ENCODE results near the gene SMAGP.
"Not testable (repeated sequence)": the region's sequence is repeated elsewhere in the genome, so short reads cannot be mapped to it uniquely, and the experiment has no call there.

Gene SMAGP

DNA sequence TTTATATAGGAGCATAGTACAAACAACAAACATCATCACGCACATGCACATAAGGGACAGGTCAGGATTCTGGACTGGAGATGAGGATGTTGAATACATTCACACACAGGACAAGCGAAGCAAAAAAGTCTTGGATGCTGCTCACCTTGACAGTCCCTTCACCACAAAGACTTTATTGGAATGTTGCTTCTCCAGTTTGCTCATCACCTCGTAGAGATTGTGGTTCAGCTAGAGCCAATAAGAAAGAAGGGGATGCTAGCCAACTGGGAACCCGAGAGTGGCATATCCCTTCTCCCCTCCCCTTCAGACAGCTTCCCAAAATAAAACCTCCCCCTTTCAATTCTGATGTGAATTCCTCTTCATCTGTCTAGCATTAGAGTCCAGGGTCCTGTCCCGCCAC is 25.4 kb upstream of the SMAGP start:
- no peaks in the 10 kb centered on the region for H3K9me3 ChIP-seq (ENCODE audit: insufficient read depth, low read length)
- no peak overlapping the region for H3K4me3 ChIP-seq (ENCODE audit: insufficient read length, low read depth)
- TF ChIP-seq YY1 (IDR thresholded peaks at IDR 0.05; ENCODE audit: insufficient read depth, insufficient read length) (no peak), SUZ12 (IDR thresholded peaks at IDR 0.05; ENCODE audit: extremely low read depth, insufficient read depth, insufficient read length) (no peak), ZNF274 (IDR thresholded peaks at IDR 0.05; ENCODE audit: low read depth, low read length) (no peak)
- no peaks in the 10 kb centered on the region for H3K36me3 ChIP-seq (ENCODE audit: insufficient read depth, insufficient read length, low read length)
- no peak for DNase-seq (ENCODE audit: low read depth, low spot score)
- H3K27me3 ChIP-seq (ENCODE audit: insufficient read depth, insufficient read length): no peaks in the 10 kb centered on the region
- H3K9ac ChIP-seq (ENCODE audit: insufficient read length, low read depth): no peak overlapping the region
- peaks cover 2% of the 10 kb centered on the region for H3K4me1 ChIP-seq (ENCODE audit: insufficient read depth, insufficient read length)

- H3K4me1 ChIP-seq (ENCODE audit: insufficient read depth, insufficient read length); H3K9ac ChIP-seq (ENCODE audit: insufficient read length, low read depth); H3K27me3 ChIP-seq (ENCODE audit: insufficient read depth, insufficient read length); H3K9me3 ChIP-seq (ENCODE audit: insufficient read depth, low read length); H3K4me3 ChIP-seq (ENCODE audit: insufficient read length, low read depth); H3K36me3 ChIP-seq (ENCODE audit: insufficient read depth, insufficient read length, low read length); DNase-seq (ENCODE audit: low read depth, low spot score): not testable (repeated sequence)
Measured at GRCh38 chr12:51294097-51294496, 23.9 kb upstream of the SMAGP start.

DNA sequence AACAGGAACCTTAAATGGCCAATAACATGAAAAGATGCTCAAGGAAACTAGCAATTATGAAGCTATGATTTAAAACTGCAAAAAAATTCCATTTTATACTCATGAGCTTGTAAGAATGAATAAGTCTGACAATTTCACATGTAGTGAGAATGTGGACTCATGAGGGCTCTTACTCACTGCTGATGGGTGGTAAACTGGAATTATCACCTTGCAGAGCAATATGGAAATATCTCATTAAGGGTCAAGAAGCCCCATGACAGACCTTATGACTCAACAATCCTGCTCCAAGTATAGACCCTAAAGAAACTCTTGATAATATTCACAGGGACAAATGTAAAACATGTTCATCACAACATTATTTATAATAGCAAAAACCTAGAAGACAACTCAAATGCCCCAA is 23.5 kb upstream of the SMAGP start:
- H3K9ac ChIP-seq (ENCODE audit: insufficient read length, low read depth): no peak overlapping the region
- H3K9me3 ChIP-seq (ENCODE audit: insufficient read depth, low read length): no peaks in the 10 kb centered on the region
- H3K4me1 ChIP-seq (ENCODE audit: insufficient read depth, insufficient read length): no peaks in the 10 kb centered on the region
- no peaks in the 10 kb centered on the region for H3K27me3 ChIP-seq (ENCODE audit: insufficient read depth, insufficient read length)
- no peak overlapping the region for H3K4me3 ChIP-seq (ENCODE audit: insufficient read length, low read depth)
- TF ChIP-seq SUZ12 (IDR thresholded peaks at IDR 0.05; ENCODE audit: extremely low read depth, insufficient read depth, insufficient read length) (no peak), ZNF274 (IDR thresholded peaks at IDR 0.05; ENCODE audit: low read depth, low read length) (no peak), YY1 (IDR thresholded peaks at IDR 0.05; ENCODE audit: insufficient read depth, insufficient read length) (no peak)
- DNase-seq (ENCODE audit: low read depth, low spot score): no peak
- H3K36me3 ChIP-seq (ENCODE audit: insufficient read depth, insufficient read length, low read length): no peaks in the 10 kb centered on the region

DNA sequence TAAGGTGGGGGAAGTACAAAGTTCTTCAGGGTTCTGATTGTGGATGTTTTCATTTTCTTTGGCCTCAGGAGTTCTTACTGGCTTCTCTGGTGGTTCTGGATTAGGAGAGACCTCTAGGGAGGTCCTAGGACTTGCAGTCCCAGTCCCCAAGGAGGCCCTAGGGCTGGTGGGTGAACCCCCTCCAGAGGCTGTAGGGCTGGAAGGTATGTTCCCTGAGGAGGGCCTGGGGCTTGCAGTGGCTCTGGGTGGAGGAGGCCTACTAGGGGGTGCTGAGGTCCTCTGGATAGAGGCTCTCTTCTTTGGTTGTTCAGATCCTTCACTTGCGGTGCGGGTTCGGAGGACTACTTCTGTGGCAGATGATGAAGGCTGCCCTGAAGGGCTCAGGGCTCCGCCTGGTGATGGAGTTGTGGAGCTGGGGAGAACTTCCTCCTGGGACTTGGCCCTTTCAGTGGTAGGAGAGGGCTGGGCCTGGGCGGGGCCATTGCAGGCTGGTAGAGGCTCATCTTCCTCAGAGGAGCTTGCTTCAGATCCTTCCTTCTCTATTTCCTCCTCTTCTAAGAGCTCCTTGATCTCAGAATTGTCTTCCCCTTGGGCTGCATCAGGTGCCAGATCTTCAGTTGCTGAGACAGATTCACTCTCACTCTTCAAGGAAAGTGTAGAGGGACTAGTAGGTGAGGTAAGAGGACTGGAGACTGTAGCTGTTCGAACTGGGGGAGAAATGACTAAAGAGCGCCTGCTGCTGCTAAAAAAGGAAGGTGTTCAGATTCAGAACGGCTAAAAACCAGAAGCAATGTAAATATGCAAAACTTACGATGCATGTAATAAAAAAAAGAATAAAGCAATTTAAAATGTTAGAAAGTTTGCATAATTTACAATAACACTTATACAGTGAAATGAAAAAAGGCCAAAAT is 21.6 kb upstream of the SMAGP start:
- not testable (repeated sequence) for H3K9ac ChIP-seq (ENCODE audit: insufficient read length, low read depth); H3K9me3 ChIP-seq (ENCODE audit: insufficient read depth, low read length); H3K4me3 ChIP-seq (ENCODE audit: insufficient read length, low read depth); H3K36me3 ChIP-seq (ENCODE audit: insufficient read depth, insufficient read length, low read length); H3K27me3 ChIP-seq (ENCODE audit: insufficient read depth, insufficient read length); DNase-seq (ENCODE audit: low read depth, low spot score); H3K4me1 ChIP-seq (ENCODE audit: insufficient read depth, insufficient read length)

- DNase-seq (ENCODE audit: low read depth, low spot score): no peak
- Histone ChIP-seq H3K9ac (ENCODE audit: insufficient read length, low read depth) (no peak overlapping the region), H3K4me3 (ENCODE audit: insufficient read length, low read depth) (no peak overlapping the region), H3K4me1 (ENCODE audit: insufficient read depth, insufficient read length) (no peaks in the 10 kb centered on the region), H3K36me3 (ENCODE audit: insufficient read depth, insufficient read length, low read length) (no peaks in the 10 kb centered on the region), H3K9me3 (ENCODE audit: insufficient read depth, low read length) (no peaks in the 10 kb centered on the region), H3K27me3 (ENCODE audit: insufficient read depth, insufficient read length) (no peaks in the 10 kb centered on the region)
- TF ChIP-seq SUZ12 (IDR thresholded peaks at IDR 0.05; ENCODE audit: extremely low read depth, insufficient read depth, insufficient read length) (no peak), ZNF274 (IDR thresholded peaks at IDR 0.05; ENCODE audit: low read depth, low read length) (no peak), YY1 (IDR thresholded peaks at IDR 0.05; ENCODE audit: insufficient read depth, insufficient read length) (no peak)
Measured at GRCh38 chr12:51285843-51286242, 15.6 kb upstream of the SMAGP start.

DNA sequence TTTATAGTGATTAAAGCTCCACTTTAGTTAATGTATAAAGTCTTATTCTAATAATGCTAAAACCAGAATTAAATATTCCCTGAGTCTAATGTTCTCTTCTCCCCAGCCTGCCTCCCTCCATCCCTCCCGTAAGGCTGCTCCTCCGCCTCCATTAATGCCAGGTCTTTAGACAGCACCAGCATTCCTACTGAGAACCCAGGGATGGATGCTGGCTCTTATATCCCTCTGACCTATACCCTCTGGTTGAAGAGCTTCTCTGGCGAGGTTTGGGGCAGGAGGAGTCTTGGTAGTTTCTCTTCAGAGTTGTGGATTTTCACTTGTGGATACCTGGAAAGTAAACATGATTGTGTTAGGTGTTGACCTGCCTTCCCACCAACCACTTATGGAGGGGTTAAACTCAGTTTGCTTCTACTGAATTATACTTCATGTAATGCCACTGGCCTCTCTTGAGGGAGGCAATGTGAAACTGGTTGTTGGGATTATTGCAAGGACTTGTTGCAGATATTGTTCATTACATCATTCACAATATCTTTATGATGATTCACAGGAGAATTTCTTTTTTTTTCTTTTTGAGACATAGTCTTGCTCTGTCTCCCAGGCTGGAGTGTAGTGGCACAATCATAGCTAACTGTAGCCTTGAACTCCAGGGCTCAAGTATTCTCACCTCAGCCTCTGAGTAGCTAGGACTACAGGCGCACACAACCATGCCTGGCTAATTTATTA is 11.1 kb upstream of the SMAGP start:
- Histone ChIP-seq H3K9me3 (ENCODE audit: insufficient read depth, low read length) (no peaks in the 10 kb centered on the region), H3K4me3 (ENCODE audit: insufficient read length, low read depth) (no peak overlapping the region), H3K9ac (ENCODE audit: insufficient read length, low read depth) (no peak overlapping the region), H3K36me3 (ENCODE audit: insufficient read depth, insufficient read length, low read length) (no peaks in the 10 kb centered on the region), H3K27me3 (ENCODE audit: insufficient read depth, insufficient read length) (no peaks in the 10 kb centered on the region), H3K4me1 (ENCODE audit: insufficient read depth, insufficient read length) (no peaks in the 10 kb centered on the region)
- no peak for DNase-seq (ENCODE audit: low read depth, low spot score)
- TF ChIP-seq SUZ12 (IDR thresholded peaks at IDR 0.05; ENCODE audit: extremely low read depth, insufficient read depth, insufficient read length) (no peak), ZNF274 (IDR thresholded peaks at IDR 0.05; ENCODE audit: low read depth, low read length) (no peak), YY1 (IDR thresholded peaks at IDR 0.05; ENCODE audit: insufficient read depth, insufficient read length) (no peak)

GRCh38 chr12:51275088-51275487 is 4.9 kb upstream of the SMAGP start:
- no peaks in the 10 kb centered on the region for H3K36me3 ChIP-seq (ENCODE audit: insufficient read depth, insufficient read length, low read length)
- no peaks in the 10 kb centered on the region for H3K9me3 ChIP-seq (ENCODE audit: insufficient read depth, low read length)
- no peak overlapping the region for H3K9ac ChIP-seq (ENCODE audit: insufficient read length, low read depth)
- H3K27me3 ChIP-seq (ENCODE audit: insufficient read depth, insufficient read length): no peaks in the 10 kb centered on the region
- no peak for TF ChIP-seq SUZ12 (IDR thresholded peaks at IDR 0.05; ENCODE audit: extremely low read depth, insufficient read depth, insufficient read length)
- TF ChIP-seq ZNF274 (IDR thresholded peaks at IDR 0.05; ENCODE audit: low read depth, low read length): no peak
- TF ChIP-seq YY1 (IDR thresholded peaks at IDR 0.05; ENCODE audit: insufficient read depth, insufficient read length): no peak
- no peak overlapping the region for H3K4me3 ChIP-seq (ENCODE audit: insufficient read length, low read depth)
- DNase-seq (ENCODE audit: low read depth, low spot score): no peak
- no peaks in the 10 kb centered on the region for H3K4me1 ChIP-seq (ENCODE audit: insufficient read depth, insufficient read length)

DNA sequence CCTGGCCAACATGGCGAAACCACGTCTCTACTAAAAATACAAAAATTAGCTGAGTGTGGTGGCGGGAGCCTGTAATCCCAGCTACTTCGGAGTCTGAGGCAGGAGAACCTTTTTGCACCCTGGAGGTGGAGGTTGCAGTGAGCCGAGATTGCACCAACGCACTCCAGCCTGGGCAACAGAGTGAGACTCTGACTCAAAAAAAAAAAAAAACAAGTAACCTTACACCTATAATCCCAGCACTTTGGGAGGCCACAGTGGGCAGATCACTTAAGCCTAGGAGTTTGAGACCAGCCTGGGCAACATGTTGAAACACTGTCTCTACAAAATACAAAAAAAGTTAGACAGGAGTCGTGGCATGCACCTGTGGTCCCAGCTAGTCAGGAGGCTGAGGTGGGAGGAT is 2.6 kb upstream of the SMAGP start:
- not testable (repeated sequence) for H3K4me1 ChIP-seq (ENCODE audit: insufficient read depth, insufficient read length); H3K9ac ChIP-seq (ENCODE audit: insufficient read length, low read depth); H3K36me3 ChIP-seq (ENCODE audit: insufficient read depth, insufficient read length, low read length); DNase-seq (ENCODE audit: low read depth, low spot score); H3K4me3 ChIP-seq (ENCODE audit: insufficient read length, low read depth); H3K27me3 ChIP-seq (ENCODE audit: insufficient read depth, insufficient read length); H3K9me3 ChIP-seq (ENCODE audit: insufficient read depth, low read length)

Measured in NT2/D1 (cell line).